ENCODE data around the gene EFCAB13. TPM values are rescaled to one million over a fixed set of nuclear protein-coding genes. Genes with fewer than 3 reads are reported as not detected.
"Not testable (repeated sequence)": the region's sequence is repeated elsewhere in the genome, so short reads cannot be mapped to it uniquely, and the experiment has no call there.

Gene EFCAB13
- total RNA-seq, 4 donors from 2014 or later, result 1.2 to 4.5 (median 2.8) TPM

- WGBS, 2 donors, result 96% methylated on average over 1 of the region's 1 CpG
- intact Hi-C loops (cut with DNase I; ENCODE audit: low total_unique reads), result no loop called here
- TF ChIP-seq POLR2A (IDR thresholded peaks at IDR 0.05), result no peak
- TF ChIP-seq CTCF (IDR thresholded peaks at IDR 0.05), result no peak
These were observed 49.2 kb downstream of the EFCAB13 start for GRCh38 chr17:47373002-47373401.

GRCh38 chr17:47376247-47376646 is 52.5 kb downstream of the EFCAB13 start:
- DNase-seq (ENCODE audit: low spot score in 2 of 2), result no peak
- no peak overlapping the region for H3K4me3 ChIP-seq (ENCODE audit: low read depth, poor library complexity, severe bottlenecking)
- intact Hi-C loops (cut with DNase I; ENCODE audit: low total_unique reads), result no loop called here
- TF ChIP-seq POLR2A (IDR thresholded peaks at IDR 0.05), result no peak
- 86 to 93% methylated on average over 1 of the region's 1 CpG for WGBS, 2 donors

More at GRCh38 chr17:47373002-47373401, 49.2 kb downstream of the EFCAB13 start:
- no peak for DNase-seq (ENCODE audit: low spot score in 2 of 2)
- H3K4me3 ChIP-seq (ENCODE audit: low read depth, poor library complexity, severe bottlenecking), result no peak overlapping the region

GRCh38 chr17:47388825-47389224 is 65.1 kb downstream of the EFCAB13 start:
- TF ChIP-seq POLR2A (IDR thresholded peaks at IDR 0.05) (no peak), CTCF (IDR thresholded peaks at IDR 0.05) (no peak)
- intact Hi-C loops (cut with DNase I; ENCODE audit: low total_unique reads), result no loop called here
- H3K4me3 ChIP-seq (ENCODE audit: low read depth, poor library complexity, severe bottlenecking), result no peak overlapping the region
- no peak for DNase-seq (ENCODE audit: low spot score in 2 of 2)

GRCh38 chr17:47397532-47398128 is 73.9 kb downstream of the EFCAB13 start:
- intact Hi-C loops (cut with DNase I; ENCODE audit: low total_unique reads); H3K4me3 ChIP-seq (ENCODE audit: low read depth, poor library complexity, severe bottlenecking); DNase-seq (ENCODE audit: low spot score in 2 of 2): not testable (repeated sequence)
- WGBS, 2 donors, result 96% methylated on average over 14 to 18 of the region's 49 CpGs

- no peak for DNase-seq (ENCODE audit: low spot score in 2 of 2)
- WGBS, 2 donors, result 90 to 91% methylated on average over 1 of the region's 1 CpG
These were observed 76.6 kb downstream of the EFCAB13 start for GRCh38 chr17:47400333-47400732.

GRCh38 chr17:47401100-47401499 is 77.3 kb downstream of the EFCAB13 start:
- TF ChIP-seq POLR2A (IDR thresholded peaks at IDR 0.05) (no peak), CTCF (IDR thresholded peaks at IDR 0.05) (no peak)
- no peak for DNase-seq (ENCODE audit: low spot score in 2 of 2)
- no peak overlapping the region for H3K4me3 ChIP-seq (ENCODE audit: low read depth, poor library complexity, severe bottlenecking)
- intact Hi-C loops (cut with DNase I; ENCODE audit: low total_unique reads), result no loop called here
- WGBS, 2 donors, result 84 to 89% methylated on average over 2 of the region's 2 CpGs

More at GRCh38 chr17:47400333-47400732, 76.6 kb downstream of the EFCAB13 start:
- TF ChIP-seq CTCF (IDR thresholded peaks at IDR 0.05) (no peak), POLR2A (IDR thresholded peaks at IDR 0.05) (no peak)
- H3K4me3 ChIP-seq (ENCODE audit: low read depth, poor library complexity, severe bottlenecking), result no peak overlapping the region
- intact Hi-C loops (cut with DNase I; ENCODE audit: low total_unique reads), result no loop called here

- no peak overlapping the region for H3K4me3 ChIP-seq (ENCODE audit: low read depth, poor library complexity, severe bottlenecking)
- no peak for DNase-seq (ENCODE audit: low spot score in 2 of 2)
- TF ChIP-seq CTCF (IDR thresholded peaks at IDR 0.05) (no peak), POLR2A (IDR thresholded peaks at IDR 0.05) (no peak)
- WGBS, 2 donors, result 88 to 89% methylated on average over 3 of the region's 3 CpGs
- intact Hi-C loops (cut with DNase I; ENCODE audit: low total_unique reads), result no loop called here
These were observed 80.3 kb downstream of the EFCAB13 start for GRCh38 chr17:47404006-47404405.
